GM11168 (cell line): Measurements from ENCODE around the gene TSEN54.

Experiments used
- in situ Hi-C: fragments of 300-500 bp; cut with MboI; formaldehyde crosslinking; loops from one replicate; pipeline ENCODE4 v1.12.0; 2022; ENCODE audit warnings: low sequenced_read_pairs; ENCODE audit not compliant: unreplicated experiment

TSEN54 gene

GRCh38 chr17:75502072-75502720 is 14.1 kb upstream of the TSEN54 start:
- in situ Hi-C loops = no loop called here

GRCh38 chr17:75502721-75503329 is 13.5 kb upstream of the TSEN54 start:
- in situ Hi-C loops = no loop called here

- in situ Hi-C loops = no loop called here
These were observed 12.9 kb upstream of the TSEN54 start for GRCh38 chr17:75503337-75503950.

GRCh38 chr17:75503976-75504346 is 12.4 kb upstream of the TSEN54 start:
- in situ Hi-C loops = no loop called here

GRCh38 chr17:75504347-75505151 is 11.8 kb upstream of the TSEN54 start:
- in situ Hi-C loops = no loop called here

GRCh38 chr17:75505152-75505409 is 11.2 kb upstream of the TSEN54 start:
- in situ Hi-C loops = no loop called here

GRCh38 chr17:75505640-75506039 is 10.7 kb upstream of the TSEN54 start:
- in situ Hi-C loops = no loop called here

GRCh38 chr17:75506134-75506533 is 10.2 kb upstream of the TSEN54 start:
- in situ Hi-C loops = no loop called here

- in situ Hi-C loops = no loop called here
These were observed 9.4 kb upstream of the TSEN54 start for GRCh38 chr17:75506888-75507287.

GRCh38 chr17:75507733-75508719 is 8.3 kb upstream of the TSEN54 start:
- in situ Hi-C loops = no loop called here

GRCh38 chr17:75508931-75509361 is 7.4 kb upstream of the TSEN54 start:
- in situ Hi-C loops = no loop called here

GRCh38 chr17:75509528-75510258 is 6.6 kb upstream of the TSEN54 start:
- in situ Hi-C loops = loop anchor here (5.0 kb wide), 1 partner anchor 82 kb away; no protein-coding TSS in a partner anchor

- in situ Hi-C loops = loop anchor here (5.0 kb wide), 1 partner anchor 84 kb away; no protein-coding TSS in a partner anchor
These were observed 5.1 kb upstream of the TSEN54 start for GRCh38 chr17:75511270-75511609.

GRCh38 chr17:75511610-75512575 is 4.4 kb upstream of the TSEN54 start:
- in situ Hi-C loops = loop anchor here (5.0 kb wide), 1 partner anchor 85 kb away; no protein-coding TSS in a partner anchor

- in situ Hi-C loops = loop anchor here (5.0 kb wide), 1 partner anchor 86 kb away; no protein-coding TSS in a partner anchor
These were observed 3.2 kb upstream of the TSEN54 start for GRCh38 chr17:75512926-75513640.

GRCh38 chr17:75513641-75514000 is 2.7 kb upstream of the TSEN54 start:
- in situ Hi-C loops = loop anchor here (5.0 kb wide), 1 partner anchor 86 kb away; no protein-coding TSS in a partner anchor

GRCh38 chr17:75514299-75514918 is 1.9 kb upstream of the TSEN54 start:
- in situ Hi-C loops = loop anchor here (5.0 kb wide), 1 partner anchor 87 kb away; no protein-coding TSS in a partner anchor
